Testis (tissue), 2 donors: ENCODE results near the gene RHOBTB3.

Source experiments
- CTCF ChIP-seq, 3 experiments: fragments of 450-650 bp in 2 of 3; fragments of 200-600 bp in 1 of 3; sonication (generic) in 1 of 3; IDR thresholded peaks; one replicate each; pipeline ENCODE4 v1.5.1; 2016 to 2019; ENCODE audit warnings: antibody characterized with exemption in 3 of 3, mild to moderate bottlenecking in 2 of 3, moderate library complexity in 1 of 3
- POLR2A ChIP-seq: fragments of 450-650 bp; IDR thresholded peaks from one replicate; pipeline ENCODE4 v1.6.1; 2017; ENCODE audit warnings: antibody characterized with exemption, mild to moderate bottlenecking, moderate library complexity

- TF ChIP-seq POLR2A (peak; percentile 33), CTCF (IDR thresholded peaks at IDR 0.05) (peak in 1 of 3 experiments; percentile 17)
These were observed at the start of gene RHOBTB3 for GRCh38 chr5:95730730-95731570.
